GM21723 (cell line): ENCODE measurements around the gene PDZK1IP1.

Experiments
- ATAC-seq: cut with Tn5 transposase; IDR thresholded peaks from one replicate; pipeline ENCODE4 v1.9.1; 2021; ENCODE audit warnings: mild to moderate bottlenecking, moderate library complexity; ENCODE audit not compliant: unreplicated experiment

The PDZK1IP1 gene, protein sequence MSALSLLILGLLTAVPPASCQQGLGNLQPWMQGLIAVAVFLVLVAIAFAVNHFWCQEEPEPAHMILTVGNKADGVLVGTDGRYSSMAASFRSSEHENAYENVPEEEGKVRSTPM

DNA sequence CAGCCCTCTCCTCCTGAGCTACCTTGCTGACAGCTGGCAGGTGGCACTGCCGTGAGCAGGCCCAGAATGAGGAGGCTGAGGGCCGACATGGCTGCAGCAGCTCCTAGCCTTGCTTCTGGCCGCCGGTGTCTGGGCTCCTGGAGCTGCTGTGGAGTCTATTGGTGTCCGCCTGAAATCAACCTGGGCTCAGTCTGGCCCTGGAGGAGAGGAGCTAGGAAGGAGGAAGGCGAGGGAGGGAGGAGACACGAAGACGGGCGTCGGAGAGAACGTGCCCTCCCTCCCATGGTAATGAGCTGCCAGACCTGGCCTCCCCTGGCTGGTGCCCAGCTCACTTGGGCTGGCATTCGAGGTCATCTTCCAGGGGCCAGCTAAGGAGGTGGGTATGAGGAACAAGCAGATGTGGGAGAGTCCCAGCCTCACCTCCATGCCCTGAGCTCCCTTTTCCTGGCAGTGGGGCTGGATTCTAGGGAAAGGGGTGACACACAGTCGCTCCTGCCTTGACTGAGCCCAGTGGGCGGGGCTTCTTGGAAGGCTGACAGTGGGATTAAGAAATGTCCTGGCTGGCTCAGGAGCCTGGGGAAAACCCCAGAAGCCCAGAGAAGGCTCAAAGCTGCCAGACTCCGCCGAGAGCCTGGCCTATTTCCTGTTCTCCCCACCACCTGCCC lies at the start of gene PDZK1IP1:
TSS of gene PDZK1IP1 (minus strand) at position 193 of the 665 bp plus-strand sequence. CDS start at position 89, 104 bp downstream.
- ATAC-seq: no peak

DNA sequence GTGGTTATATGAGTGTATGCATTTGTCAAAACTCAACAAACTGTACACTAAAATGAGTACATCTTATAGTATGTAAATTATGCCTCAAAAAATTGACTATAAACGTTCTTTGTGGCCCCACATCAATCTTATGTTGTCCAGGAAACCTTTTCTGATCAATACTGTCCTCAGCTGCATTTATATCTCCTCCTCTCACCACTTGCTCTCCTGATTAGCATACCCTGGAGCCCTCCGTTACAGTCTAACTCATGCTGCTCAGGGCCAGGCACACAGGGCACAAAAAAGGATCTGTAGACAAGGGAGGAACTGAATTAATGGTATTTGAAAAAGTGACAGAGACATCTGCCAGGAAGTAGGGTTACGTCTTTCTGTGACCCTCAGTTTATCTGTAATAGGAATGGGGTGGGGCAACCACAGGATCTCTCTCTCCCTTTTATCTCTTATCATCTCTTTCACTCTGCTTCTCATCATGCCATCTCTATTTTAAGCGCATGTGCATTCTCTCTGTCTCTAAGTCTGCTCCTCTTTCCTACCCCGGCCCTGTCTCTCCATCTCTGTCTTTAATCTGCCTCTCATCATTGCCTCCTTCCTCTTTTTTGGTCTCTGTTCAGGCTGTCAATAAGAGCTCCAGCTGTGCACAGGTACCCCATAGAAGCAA lies 49.2 kb upstream of the PDZK1IP1 start:
- ATAC-seq: no peak

DNA sequence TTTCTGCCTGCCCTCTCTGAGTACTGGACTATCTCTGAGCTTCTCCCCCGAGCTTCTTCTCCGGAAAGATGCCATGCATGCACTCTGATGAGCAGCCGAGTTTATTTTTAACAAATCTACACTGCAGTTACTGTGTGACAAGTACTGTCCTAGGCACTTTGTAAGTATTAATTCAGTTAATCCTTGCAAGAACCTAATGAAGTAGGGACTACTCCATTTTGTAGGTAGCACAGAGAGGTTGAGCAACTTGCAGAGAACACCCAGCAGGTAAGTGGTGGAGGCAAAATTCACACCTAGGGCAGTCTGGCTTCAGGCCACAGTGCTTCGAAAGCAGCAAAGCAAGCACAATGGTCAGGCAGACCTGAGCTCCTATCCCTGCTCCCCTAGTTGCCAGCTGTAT lies 46.0 kb upstream of the PDZK1IP1 start:
- ATAC-seq: no peak

DNA sequence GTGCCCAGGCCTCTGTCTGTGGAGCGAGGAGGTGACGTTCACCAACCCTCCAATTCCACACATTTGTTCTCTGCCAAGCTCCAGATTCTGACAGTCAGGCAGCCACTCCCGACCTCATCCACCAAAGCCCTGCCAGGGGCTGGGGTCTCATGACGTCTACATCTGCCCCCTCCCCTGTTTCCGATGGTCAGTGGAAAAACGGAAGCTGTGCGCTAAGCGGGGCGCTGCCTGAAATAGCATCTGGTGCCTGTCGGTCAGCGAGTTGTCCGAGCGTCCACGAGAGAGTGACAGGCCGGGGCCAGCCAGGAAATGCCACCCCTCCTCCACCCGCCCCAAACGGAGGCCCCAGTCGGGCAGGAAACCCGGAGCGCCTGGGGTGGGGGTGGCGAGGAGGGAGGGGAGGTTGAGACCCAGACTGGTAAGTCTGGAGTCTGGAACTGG lies 45.4 kb upstream of the PDZK1IP1 start:
- no peak for ATAC-seq

DNA sequence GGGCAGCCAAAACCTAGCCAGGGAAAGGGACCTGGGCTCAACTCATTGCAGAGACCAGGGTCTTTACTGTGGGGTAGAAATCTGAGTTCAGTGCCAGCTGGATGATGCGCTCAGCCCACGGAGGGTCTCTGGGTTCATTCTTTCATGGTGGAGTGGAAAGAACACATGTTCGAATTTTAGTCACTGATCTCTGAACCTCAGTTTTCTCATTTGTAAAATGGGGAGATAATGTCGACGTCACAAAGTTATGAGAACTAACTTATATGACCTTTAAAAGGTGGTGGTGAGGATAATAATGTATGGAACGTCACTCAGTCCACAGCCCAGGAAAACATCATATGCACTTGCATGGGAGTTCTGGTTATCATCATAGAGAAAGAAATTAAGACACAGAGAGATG lies 43.4 kb upstream of the PDZK1IP1 start:
- ATAC-seq: no peak

DNA sequence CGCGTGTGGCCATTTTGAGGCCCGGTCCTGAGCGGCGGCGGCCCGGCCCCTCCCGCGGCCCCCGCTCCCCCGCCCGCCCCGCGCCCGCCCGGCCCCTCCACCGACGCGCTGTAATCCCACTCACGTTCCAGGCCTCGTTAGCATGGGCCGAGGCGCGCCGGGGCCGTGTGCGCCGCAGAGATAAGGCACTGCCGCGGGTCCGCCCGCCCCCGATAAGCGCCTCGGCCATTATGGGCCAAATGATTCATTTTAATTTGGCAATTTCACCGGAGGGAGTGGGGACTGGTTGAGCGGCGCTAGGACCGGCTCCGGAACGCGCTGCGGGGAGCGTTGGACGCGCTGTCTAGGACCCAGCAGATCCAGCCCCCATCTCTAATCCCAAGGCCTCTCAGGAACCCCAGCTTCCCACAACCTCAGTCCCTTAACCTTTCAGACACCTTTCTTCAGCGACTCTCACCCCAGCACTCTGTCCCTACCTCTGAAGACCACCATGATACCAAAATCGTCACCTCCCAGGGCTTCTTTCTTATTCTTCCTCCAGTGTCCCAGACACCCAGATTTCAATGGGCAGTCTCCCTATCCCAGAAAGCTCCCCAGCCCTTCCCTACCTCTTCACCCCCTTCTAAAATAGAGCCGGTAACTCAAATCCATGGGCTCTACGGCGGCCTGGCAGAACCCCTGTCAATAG lies 42.5 kb upstream of the PDZK1IP1 start, which contains the start of gene TAL1:
TSS of gene TAL1 (minus strand) at position 39 of the 688 bp plus-strand sequence. CDS start 6,337 bp downstream, outside the sequence.
- ATAC-seq: no peak

DNA sequence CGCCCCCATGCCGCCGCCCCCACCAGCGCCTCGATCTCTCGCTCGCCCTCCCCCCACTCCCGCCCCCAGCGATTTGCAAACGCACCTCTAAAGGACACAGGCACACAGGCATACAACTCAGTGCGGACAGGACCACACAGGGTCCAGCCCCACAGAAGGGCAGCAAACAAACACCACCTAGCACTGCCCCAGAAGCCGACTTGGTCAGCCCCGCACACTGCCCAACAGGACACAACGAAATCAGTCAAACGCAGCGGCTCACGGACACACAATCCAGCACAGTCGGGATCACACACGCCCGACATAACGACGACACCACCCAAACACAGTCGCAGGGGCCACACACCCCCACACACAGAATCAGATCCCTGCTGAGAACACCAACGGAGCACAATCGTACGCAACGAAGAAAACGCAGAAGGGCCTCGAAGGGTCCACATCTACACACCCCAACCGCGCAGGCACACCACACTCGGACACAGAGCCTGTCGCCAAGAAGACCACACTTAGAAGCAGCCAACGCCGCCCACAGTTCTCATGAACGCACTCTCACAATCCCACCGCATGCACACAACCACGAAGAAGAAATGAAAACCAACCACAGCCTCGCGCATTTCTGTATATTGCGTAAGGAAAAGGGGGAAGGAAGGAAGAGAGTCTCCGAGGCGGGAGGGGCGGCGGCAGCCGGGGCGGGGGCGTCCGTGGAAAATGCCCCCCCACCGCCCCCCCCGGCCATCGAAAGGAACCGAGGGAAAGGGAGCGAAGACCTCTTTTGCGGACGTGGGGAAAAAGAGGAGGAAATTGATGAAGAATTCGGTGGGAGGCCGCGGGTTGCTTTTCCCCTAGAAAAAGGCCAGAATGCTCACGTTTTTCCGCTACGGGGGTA lies 41.7 kb upstream of the PDZK1IP1 start:
- ATAC-seq: no peak

DNA sequence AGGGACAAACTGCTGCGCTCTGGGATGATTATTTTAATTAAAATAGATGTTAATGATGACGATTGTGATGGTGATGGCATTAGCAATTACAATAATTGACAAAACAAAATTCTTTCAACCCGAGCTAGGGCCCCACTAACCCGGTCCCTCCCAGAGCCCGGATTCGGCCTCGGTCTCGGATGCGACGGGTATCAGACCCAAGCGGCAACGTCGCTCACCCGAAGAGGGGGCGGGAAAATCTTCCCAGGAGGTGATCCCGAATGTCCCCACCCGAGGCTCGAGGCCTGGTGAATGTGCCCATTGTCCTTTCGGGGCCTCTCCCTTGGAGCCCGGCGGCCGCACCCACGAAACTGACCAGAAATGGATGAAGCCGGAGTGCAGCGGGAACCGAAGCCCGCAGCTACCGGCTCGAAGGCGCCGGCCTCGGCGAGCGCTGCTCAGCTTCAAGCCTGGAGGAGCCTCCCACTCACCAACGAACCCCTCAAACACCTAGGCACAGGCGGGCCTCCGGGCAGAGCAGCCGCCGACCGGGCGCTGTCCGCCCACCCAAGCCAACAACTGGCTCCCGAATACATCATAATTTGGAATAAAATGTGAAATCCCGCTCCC lies 41.0 kb upstream of the PDZK1IP1 start:
- no peak for ATAC-seq

DNA sequence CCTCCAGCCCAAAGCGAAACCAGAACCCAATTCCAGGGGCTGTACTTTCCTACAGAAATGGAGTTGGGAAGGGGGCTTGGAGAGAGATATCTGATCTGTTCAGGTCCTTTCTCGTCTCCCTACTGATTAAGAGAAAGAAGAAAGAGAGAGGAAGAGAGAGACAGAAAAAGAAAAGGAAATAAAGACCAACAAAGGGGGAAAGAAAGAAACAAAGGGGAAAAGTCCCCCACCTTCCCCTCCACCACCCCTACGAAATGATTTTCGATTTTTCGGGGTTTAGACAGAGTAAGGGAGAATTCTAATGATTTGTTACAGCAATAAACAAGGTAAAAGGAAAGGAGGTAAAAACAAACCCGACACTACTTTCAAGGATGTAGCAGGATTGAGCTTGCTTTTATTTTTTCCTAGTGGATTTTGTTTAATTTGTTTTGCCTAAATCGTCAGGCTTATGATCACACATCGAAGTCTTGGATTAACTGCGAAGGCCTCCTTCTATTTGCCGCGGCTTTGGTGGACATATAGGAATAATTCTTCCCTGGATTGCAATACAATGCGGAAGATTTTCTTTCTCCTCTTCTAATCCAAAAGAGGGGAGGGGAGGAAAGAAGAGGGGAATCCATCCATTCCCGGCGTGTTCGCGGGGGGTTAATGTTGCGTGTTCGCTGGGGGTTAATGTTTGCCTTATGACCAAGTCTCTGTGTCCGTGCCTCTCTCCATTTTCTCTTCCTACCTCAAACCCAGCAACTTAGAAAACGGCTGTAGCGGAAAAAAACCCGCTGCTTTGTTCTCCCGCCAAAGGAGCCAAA lies 40.3 kb upstream of the PDZK1IP1 start:
- ATAC-seq: no peak

DNA sequence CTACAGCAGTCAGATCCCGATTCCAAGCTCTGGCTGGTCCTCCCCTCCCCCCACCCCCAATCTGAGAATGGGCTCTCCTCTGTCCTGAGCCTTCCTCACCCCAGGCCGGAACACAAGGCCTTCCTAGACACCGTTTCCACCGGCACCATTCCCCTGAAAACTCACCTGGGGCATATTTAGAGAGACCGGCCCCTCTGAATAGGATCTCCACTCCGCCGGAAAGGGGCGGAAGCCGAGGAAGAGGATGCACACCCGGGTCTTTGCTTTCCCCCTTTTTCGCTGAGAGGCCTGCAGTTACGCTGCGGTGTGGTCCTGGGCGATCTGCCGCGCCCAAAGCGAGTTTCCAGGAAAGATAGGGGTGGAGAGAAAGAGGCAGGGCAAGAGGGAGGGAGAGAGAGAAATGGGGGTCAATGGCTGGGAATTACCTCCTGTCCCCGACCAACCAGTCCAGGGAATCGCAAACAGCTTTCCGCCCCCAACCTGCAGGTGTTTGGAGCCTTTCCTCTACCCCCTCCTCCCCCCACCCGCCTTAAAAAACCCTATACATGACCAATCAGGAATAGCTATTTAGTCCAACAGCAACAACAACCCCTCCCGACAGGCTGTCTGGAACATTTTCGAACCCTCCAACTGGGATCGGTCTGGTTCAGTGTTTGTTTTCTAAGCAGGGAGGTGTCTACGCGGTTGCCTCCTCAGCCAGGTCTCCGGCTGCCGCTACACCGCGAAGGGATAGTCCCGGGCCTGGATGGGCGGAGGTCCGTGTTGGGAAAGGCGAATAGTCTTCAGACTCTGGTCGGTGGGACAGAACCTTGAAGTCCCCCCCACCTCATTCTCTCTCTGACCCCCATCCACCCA lies 39.4 kb upstream of the PDZK1IP1 start:
- ATAC-seq: no peak

DNA sequence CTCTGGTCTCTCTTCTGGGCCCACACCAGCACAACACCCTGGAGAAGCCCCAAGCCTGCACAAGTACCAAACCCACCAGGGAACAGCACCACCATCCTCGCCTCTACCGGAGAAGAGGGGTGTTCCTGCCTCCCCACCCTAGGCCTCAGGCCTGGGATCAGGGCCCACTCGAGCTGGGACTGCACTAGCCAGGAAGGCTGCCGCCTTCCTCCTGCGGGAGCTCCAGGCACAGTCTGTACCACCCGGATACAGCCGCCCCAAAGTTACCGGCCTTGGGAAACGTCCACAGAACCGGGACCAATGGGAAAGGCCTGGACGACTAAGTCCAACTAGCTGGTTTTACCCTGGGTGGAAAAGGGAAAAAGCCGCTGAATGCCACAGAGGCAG lies 38.8 kb upstream of the PDZK1IP1 start:
- ATAC-seq: no peak

DNA sequence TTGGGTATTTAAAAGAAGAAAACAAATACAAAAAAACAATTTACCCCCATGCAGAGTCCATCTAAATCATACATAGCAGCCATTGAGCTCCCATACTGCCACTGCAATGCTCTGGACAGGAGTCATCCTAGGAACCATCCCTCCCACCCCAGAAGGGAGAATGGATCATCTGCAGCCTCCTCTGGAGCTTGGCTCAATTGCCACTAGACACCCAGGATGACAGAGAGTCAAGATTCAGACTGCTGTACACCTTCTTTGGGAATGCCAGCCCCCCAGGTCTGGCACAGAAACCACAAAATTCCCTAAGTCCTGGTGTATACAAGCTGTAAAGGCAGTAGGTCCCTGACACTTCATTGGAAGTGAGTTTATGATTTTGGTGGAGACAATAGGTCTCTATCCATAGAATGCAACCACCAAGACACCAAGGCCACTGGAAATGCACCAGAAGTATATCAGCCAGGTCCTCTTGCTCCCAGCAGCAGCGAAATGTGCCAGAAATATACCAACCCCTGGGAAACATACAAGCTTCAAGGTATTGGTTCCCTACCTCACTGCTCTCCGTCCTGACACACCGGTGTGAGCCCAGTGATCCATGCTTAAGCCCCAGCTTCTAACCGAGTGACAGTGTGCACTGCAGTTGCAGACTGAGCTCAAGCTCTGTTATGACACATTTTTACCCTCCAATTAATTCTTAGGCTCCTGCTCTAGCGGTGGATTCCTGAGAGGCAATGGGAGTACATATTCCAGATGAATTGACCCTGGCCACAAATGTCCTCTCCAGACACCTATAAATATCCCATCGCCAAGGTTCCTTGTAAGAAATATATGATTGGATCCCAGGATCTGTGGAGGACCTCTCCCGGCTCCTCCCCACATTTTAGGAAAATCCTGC lies 37.8 kb upstream of the PDZK1IP1 start:
- no peak for ATAC-seq

DNA sequence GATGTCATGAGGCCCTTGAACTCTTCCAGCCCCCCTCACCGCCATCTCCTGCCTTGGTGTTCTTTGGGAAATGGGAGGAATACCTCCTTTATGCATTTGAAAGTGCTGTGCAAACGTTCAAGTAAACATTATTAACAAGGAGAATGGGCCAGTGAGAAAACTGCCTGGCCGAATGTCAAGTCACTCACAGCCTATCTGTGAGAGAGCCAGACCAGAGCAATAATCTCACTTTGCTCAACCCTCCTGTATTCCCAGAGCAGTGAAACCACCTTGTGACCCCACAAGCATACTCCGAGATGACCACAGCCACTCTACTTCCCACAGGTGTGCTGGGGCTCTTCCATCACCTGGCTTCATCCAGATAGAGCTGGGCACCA lies 37.0 kb upstream of the PDZK1IP1 start:
- ATAC-seq: no peak

DNA sequence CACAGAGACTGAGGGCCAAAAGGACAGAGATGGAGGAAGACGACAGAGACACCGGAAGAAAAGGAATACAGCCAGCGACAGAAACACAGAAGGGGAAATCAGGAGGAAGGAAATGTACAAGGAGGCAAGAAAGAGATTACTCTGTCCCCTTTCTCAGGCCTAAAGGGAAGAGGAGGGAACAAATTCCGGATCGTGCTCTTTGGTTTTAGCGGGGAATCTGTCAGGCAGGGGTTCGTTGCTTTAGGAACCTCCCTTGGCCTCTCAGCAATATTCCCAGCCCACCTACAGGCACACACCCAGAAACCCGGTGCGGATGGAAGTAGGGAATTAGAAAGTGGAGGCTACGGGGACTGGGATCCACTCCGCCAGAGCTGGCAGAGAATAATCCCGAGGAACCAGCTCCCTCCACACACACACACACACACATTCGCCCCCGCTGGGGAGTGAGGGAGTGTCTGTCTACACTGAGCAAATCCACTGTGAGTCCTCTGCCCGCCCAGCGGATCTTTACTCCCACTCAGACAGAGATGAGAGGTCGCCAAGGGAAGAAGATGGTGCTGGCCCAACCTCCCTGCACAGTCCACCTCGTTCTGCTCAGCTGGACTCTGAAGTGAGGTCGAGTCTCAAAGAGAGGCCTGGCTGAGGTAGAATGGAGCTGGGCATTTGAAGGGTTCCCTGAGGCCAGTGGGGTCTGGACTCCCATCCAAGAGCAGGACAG lies 36.4 kb upstream of the PDZK1IP1 start:
- ATAC-seq: no peak

DNA sequence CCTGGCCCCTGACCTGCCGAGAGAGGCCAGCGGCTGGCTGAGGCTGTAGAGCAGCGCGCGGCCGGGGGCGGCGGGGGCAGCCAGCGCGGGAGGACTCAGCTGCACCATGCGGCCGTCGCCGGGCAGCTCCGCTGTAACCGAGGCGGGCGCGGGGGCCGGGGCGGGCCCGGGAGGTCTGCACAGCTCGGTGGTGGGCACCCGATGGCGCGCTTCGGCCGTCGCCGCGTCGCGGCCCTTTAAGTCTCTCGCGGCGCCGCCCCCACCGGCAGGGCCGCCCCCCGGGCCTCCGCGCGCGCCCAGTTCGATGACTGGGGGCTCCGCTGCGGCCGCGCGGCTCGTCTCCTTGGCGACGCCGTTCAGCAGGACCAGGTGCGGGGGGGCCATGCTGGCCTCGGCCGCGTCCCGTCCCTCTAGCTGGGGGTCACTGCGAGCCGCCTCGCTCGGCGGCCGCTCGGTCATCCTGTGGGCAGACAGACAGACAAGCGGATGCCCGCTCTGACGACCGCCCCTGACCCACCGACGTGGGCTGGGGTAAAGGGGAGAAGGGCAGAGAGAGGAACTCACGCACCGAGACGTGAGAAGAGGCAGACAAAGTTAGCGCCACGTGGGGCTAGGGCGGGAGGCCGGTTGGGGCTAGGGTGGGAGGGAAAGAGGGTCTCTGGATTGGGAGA lies 35.7 kb upstream of the PDZK1IP1 start:
- ATAC-seq: no peak

DNA sequence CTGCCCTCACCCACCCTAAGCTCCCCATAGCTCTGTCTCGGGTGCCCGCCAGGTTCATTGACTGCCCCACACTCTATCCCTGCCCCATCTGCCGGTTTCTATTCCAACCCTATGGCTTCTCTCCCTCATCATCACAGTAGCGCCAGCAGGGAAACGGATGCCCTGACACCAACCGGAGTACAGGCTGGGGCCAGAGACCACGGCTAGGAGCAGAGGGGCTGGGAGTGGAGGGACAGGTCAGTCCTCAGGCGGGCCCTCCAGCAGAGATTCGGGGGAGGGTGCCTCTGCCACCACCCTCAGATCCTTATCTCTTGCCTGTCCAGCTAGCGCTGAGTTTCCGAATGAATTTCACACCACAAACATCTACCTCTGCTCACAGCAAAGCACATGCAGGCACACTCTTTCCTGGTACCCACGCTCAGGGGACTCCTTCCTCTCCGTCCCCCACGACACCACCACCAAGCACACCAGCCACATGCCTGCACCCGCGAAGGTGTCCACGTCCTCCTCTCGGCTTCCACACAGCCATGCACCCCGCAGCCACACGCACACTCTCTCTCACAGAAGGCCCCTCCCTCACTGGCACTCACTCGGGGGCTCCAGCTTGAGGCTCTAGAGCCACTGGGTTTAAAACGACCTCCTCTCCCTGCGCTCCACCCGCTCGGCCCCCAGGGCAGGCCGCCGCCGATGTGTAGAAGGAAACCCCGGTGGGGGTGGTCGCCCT lies 35.0 kb upstream of the PDZK1IP1 start:
- no peak for ATAC-seq
